K562 (cell line): ENCODE measurements around the gene OTUD5. TPM values are rescaled to one million over a fixed set of nuclear protein-coding genes. Genes with fewer than 3 reads are reported as not detected.

Source experiments
- ATAC-seq: fragments of 200-7000 bp; cut with Tn5 transposase; 3 replicates; pipeline ENCODE4 v1.9.1; 2020; ENCODE audit warnings: moderate library complexity
- BruUV-seq: library from RNA; stranded (reverse); fragments of 400-500 nt; replicated peaks from 2 replicates; lab custom pipeline; 2021; lab: Mats Ljungman, UMichigan
- CTCF ChIA-PET: fragments of 300-600 bp; formaldehyde crosslinking; extraction: SDS; loops from one replicate; lab custom pipeline; 2021; ENCODE audit warnings: low intra/inter-chr PET ratio; lab: Yijun Ruan, JAX
- POLR2A ChIA-PET: fragments of 300-600, 350-650 bp; sonication (Branson Sonifier 250); formaldehyde crosslinking; extraction: SDS; loops from one replicate; lab custom pipeline; 2021; ENCODE audit warnings: antibody characterized with exemption, inconsistent platforms; lab: Yijun Ruan, JAX
- DNase-seq, 4 experiments: peaks; one replicate each; pipeline versions ENCODE4 v3.0.0 to v3.0.0-alpha.2; 2011 to 2018; ENCODE audit warnings: low spot score in 3 of 4, mixed read lengths in 3 of 4; ENCODE audit errors: extremely low read depth in 1 of 4
- FAIRE-seq: peaks from 2 replicates; lab custom pipeline; 2011; peaks lifted over from hg19 to GRCh38; lab: Jason Lieb, UNC
- H2AFZ ChIP-seq: 2 replicates; pipeline ENCODE4 v1.6.0; 2011; ENCODE audit warnings: low read depth, low read length, control low read depth, inconsistent platforms
- H3K27ac ChIP-seq: fragments of 200-600 bp; 3 replicates; pipeline ENCODE4 v1.8.0; 2011; ENCODE audit warnings: low read depth, mild to moderate bottlenecking, control low read depth, inconsistent platforms, low read length, moderate library complexity, mixed read lengths; ENCODE audit errors: extremely low read depth
- H3K27me3 ChIP-seq, 2 experiments: fragments of 300-600 bp in 1 of 2; 2 replicates in 1 of 2; 3 replicates in 1 of 2; pipeline versions ENCODE4 v1.6.0 to v1.8.0; 2011; ENCODE audit warnings: inconsistent platforms in 2 of 2, low read length in 2 of 2, mild to moderate bottlenecking in 1 of 2, mixed read lengths in 1 of 2, moderate library complexity in 1 of 2; ENCODE audit not compliant: control insufficient read depth in 2 of 2, insufficient read depth in 2 of 2
- H3K36me3 ChIP-seq: fragments of 300-600 bp; 3 replicates; pipeline ENCODE4 v1.8.0; 2011; ENCODE audit warnings: mild to moderate bottlenecking, low read length, inconsistent platforms; ENCODE audit not compliant: control insufficient read depth, insufficient read depth
- H3K4me1 ChIP-seq, 2 experiments: fragments of 200-600 bp in 1 of 2; replicated peaks in 1 of 2; 2 replicates in 1 of 2; 3 replicates in 1 of 2; pipeline versions ENCODE4 v1.5.1 to v1.8.0; 2011; ENCODE audit warnings: inconsistent platforms in 2 of 2, low read length in 2 of 2, mild to moderate bottlenecking in 1 of 2, mixed read lengths in 1 of 2, moderate library complexity in 1 of 2; ENCODE audit not compliant: control insufficient read depth in 2 of 2, insufficient read depth in 2 of 2
- H3K4me2 ChIP-seq: 2 replicates; pipeline ENCODE4 v1.6.1; 2011; ENCODE audit warnings: low read length, control low read depth, inconsistent platforms, mixed read lengths; ENCODE audit not compliant: insufficient read depth
- H3K4me3 ChIP-seq: fragments of 200-600 bp; sonication (generic), shearing (Covaris generic); 2 replicates; pipeline ENCODE4 v1.5.1; 2016; ENCODE audit warnings: control low read depth, inconsistent platforms
- H3K79me2 ChIP-seq: fragments of 200-600 bp; 3 replicates; pipeline ENCODE4 v1.8.0; 2011; ENCODE audit warnings: low read length, inconsistent platforms; ENCODE audit not compliant: control insufficient read depth, insufficient read depth
- H3K9ac ChIP-seq, 2 experiments: 2 replicates each; pipeline versions ENCODE4 v1.6.0 to v1.6.1; 2011; ENCODE audit warnings: low read depth in 2 of 2, low read length in 2 of 2, control low read depth in 1 of 2, inconsistent platforms in 1 of 2, mild to moderate bottlenecking in 1 of 2, mixed read lengths in 1 of 2; ENCODE audit not compliant: insufficient read depth in 1 of 2
- H3K9me1 ChIP-seq: one replicate; pipeline ENCODE4 v1.6.0; 2011; ENCODE audit warnings: inconsistent platforms, mild to moderate bottlenecking, low read length, moderate library complexity; ENCODE audit not compliant: control insufficient read depth, insufficient read depth
- H3K9me3 ChIP-seq: replicated peaks from 2 replicates; pipeline ENCODE4 v1.5.1; 2011; ENCODE audit warnings: low read depth, low read length, inconsistent platforms; ENCODE audit not compliant: control insufficient read depth, insufficient read depth
- H4K20me1 ChIP-seq: replicated peaks from 2 replicates; pipeline ENCODE4 v1.6.1; 2011; ENCODE audit warnings: low read length, inconsistent platforms, mixed read lengths; ENCODE audit not compliant: control insufficient read depth, insufficient read depth
- ARNT ChIP-seq, 2 experiments: fragments of 450-650 bp; IDR thresholded peaks; 2 replicates each; pipeline ENCODE4 v1.6.1; 2016; ENCODE audit warnings: mild to moderate bottlenecking in 1 of 2
- CREM ChIP-seq: IDR thresholded peaks from 2 replicates; pipeline ENCODE4 v1.6.1; 2014; ENCODE audit warnings: antibody characterized with exemption, low read depth
- FIP1L1 ChIP-seq: fragments of 200-400 bp; formaldehyde crosslinking; IDR thresholded peaks from 2 replicates; pipeline ENCODE4 v1.6.1; 2018; ENCODE audit warnings: mild to moderate bottlenecking, low read depth, low read length; ENCODE audit not compliant: poor library complexity, severe bottlenecking
- GABPB1 ChIP-seq: sonication (generic); formaldehyde crosslinking; IDR thresholded peaks from 2 replicates; pipeline ENCODE4 v1.8.0; 2022; ENCODE audit warnings: mild to moderate bottlenecking, missing genetic modification reagents
- GTF2F1 ChIP-seq: IDR thresholded peaks from 2 replicates; pipeline ENCODE4 v1.6.1; 2011; ENCODE audit warnings: low read depth, low read length, improper control_type of control experiment
- HNRNPL ChIP-seq: fragments of 200-400 bp; formaldehyde crosslinking; IDR thresholded peaks from 2 replicates; pipeline ENCODE4 v1.6.1; 2017; ENCODE audit warnings: low read depth, mild to moderate bottlenecking, low read length
- MTA3 ChIP-seq: fragments of 450-650 bp; formaldehyde crosslinking; IDR thresholded peaks from 2 replicates; pipeline ENCODE4 v1.6.1; 2017; ENCODE audit warnings: mild to moderate bottlenecking, borderline replicate concordance
- NONO ChIP-seq, 2 experiments: fragments of 200-400 bp in 1 of 2; fragments of 450-650 bp in 1 of 2; formaldehyde crosslinking in 1 of 2; IDR thresholded peaks; 2 replicates each; pipeline ENCODE4 v1.6.1; 2017; ENCODE audit warnings: low read depth in 2 of 2, mild to moderate bottlenecking in 2 of 2, moderate library complexity in 2 of 2, low read length in 1 of 2
- NR2C2 ChIP-seq, 2 experiments: fragments of 200-800 bp in 1 of 2; sonication (Bioruptor generic) in 1 of 2; sonication (generic) in 1 of 2; formaldehyde crosslinking in 1 of 2; IDR thresholded peaks; 2 replicates each; pipeline versions ENCODE4 v1.6.1 to v1.8.0; 2016 to 2022; ENCODE audit warnings: mild to moderate bottlenecking in 1 of 2, missing compliant biosample characterization in 1 of 2, missing genetic modification characterization in 1 of 2, missing genetic modification reagents in 1 of 2
- RB1 ChIP-seq: fragments of 450-650 bp; IDR thresholded peaks from 2 replicates; pipeline ENCODE4 v1.6.1; 2017; ENCODE audit warnings: low read depth, mild to moderate bottlenecking
- RHOXF2B ChIP-seq: fragments of 250-450 bp; sonication (Bioruptor Pico); conservative IDR thresholded peaks from 2 replicates; pipeline ENCODE4 v1.5.1; 2021
- SIX5 ChIP-seq, 2 experiments: IDR thresholded peaks; 2 replicates each; pipeline ENCODE4 v1.6.1; 2011; ENCODE audit warnings: low read length in 2 of 2, borderline replicate concordance in 1 of 2, low read depth in 1 of 2, mild to moderate bottlenecking in 1 of 2, moderate library complexity in 1 of 2; ENCODE audit not compliant: insufficient read depth in 1 of 2
- SLC30A9 ChIP-seq: fragments of 250-450 bp; sonication (Bioruptor Pico); IDR thresholded peaks from 2 replicates; pipeline ENCODE4 v1.8.0; 2022; ENCODE audit warnings: mild to moderate bottlenecking, moderate library complexity
- TAF9B ChIP-seq: fragments of 450-650 bp; IDR thresholded peaks from 2 replicates; pipeline ENCODE4 v1.6.1; 2018; ENCODE audit warnings: mild to moderate bottlenecking; ENCODE audit not compliant: partially characterized antibody
- TOE1 ChIP-seq, 2 experiments: fragments of 450-650 bp in 1 of 2; sonication (generic) in 1 of 2; formaldehyde crosslinking in 1 of 2; IDR thresholded peaks; 2 replicates each; pipeline versions ENCODE4 v1.7.1 to v1.8.0; 2016 to 2022; ENCODE audit warnings: borderline replicate concordance in 2 of 2, mild to moderate bottlenecking in 2 of 2, antibody characterized with exemption in 1 of 2, inconsistent platforms in 1 of 2, low read depth in 1 of 2, missing genetic modification reagents in 1 of 2, moderate library complexity in 1 of 2
- ZNF785 ChIP-seq: fragments of 250-450 bp; sonication (Bioruptor Pico); IDR thresholded peaks from 2 replicates; pipeline ENCODE4 v1.4.0; 2020; ENCODE audit warnings: mild to moderate bottlenecking
- WGBS: fragments of 100-300 bp; shearing (Covaris generic); methylation state at CpG from one replicate; pipeline ENCODE4 v1.1.6; 2016; ENCODE audit warnings: low coverage, mixed read lengths; ENCODE audit not compliant: insufficient coverage; ENCODE audit errors: missing lambda C conversion rate; 5-methylcytosine and 5-hydroxymethylcytosine counted together
- in situ Hi-C: fragments of 300-500 bp; cut with MboI; formaldehyde crosslinking; loops from 4 replicates; pipeline ENCODE4 v1.15.0; 2018; ENCODE audit warnings: inconsistent platforms, mixed read lengths
- intact Hi-C: fragments of 100-400 bp; cut with micrococcal nuclease; formaldehyde crosslinking; loops from 2 replicates; pipeline ENCODE4 v1.14.2; 2022
- polyA plus RNA-seq, 8 experiments: library from polyadenylated mRNA; depleted of rRNA in 4 of 8; stranded (reverse) in 5 of 8; unstranded in 3 of 8; fragments of >200 nt; fragmentation: Nextera tagmentation in 2 of 8; fragmentation: Illumina TruSeq in 1 of 8; extraction: Ambion mirVana in 2 of 8; extraction: Trizol in 1 of 8; gene quantifications; 2 replicates each; pipeline versions ENCODE4 v1.2.1 to v1.2.3, GENCODE V29; 2011 to 2014; ENCODE audit warnings: inconsistent platforms in 1 of 8, missing spikeins in 1 of 8
- total RNA-seq, 7 experiments: library from RNA; depleted of rRNA in 6 of 7; stranded (reverse); fragments of >200 nt in 6 of 7; fragmentation: Illumina TruSeq in 2 of 7; extraction: Trizol in 2 of 7; gene quantifications; 2 replicates each; pipeline versions ENCODE4 v1.2.1 to v1.2.3, GENCODE V29; 2011 to 2021; ENCODE audit warnings: low replicate concordance in 1 of 7
- TF ChIP-seq, protein P1 (sequence below), 2 experiments: fragments of 450-650 bp in 1 of 2; IDR thresholded peaks; 2 replicates each; pipeline ENCODE4 v1.6.1; 2011 to 2017; ENCODE audit warnings: low read depth in 2 of 2, antibody characterized with exemption in 1 of 2, borderline replicate concordance in 1 of 2, low read length in 1 of 2, mild to moderate bottlenecking in 1 of 2, mixed read lengths in 1 of 2; ENCODE audit not compliant: control insufficient read depth in 1 of 2

The OTUD5 gene
- total and polyA plus RNA-seq, 9 of the 15 experiments (the other 6 are each of a cell fraction or from before 2014, with no cell fraction given) = 3.6 to 102 (median 59.0) TPM

DNA sequence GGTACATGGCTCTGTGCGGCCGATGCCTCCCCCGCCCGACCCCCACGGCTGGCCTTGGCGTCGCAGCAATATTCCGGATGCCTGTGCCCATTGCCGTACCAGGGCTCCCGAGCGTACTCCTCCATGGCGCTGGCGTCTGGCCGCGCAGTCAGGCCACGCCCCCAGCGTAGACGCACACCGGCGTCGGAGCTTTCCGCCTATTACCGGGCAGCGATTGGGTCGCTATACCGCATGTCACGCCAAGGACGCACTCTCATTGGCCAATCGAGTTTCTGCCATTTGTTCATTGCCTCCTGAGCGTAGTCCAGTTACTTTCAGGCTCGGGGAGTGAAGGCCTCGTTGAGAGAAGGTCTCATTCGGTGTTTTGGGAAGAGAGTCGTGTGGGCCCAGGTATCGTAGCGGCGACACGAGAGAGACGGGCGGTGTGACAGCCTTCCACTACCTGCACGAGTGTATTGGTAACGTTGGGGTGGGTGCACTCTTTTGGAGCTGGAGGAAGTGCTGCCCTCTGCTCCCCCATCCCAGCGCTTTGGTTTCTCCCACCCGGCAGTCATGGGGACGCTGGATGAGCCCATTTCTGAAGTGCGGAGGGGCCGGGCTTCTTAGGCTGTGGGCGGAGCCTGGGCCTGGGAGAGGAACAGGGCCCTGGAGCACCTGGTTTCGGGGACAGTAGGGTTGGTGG lies 59.6 kb downstream of the OTUD5 start, which contains the start of the genes PQBP1 and TIMM17B:
Gene PQBP1, plus strand, starts transcription at position 306 of the 682 bp plus-strand sequence. CDS start 580 bp downstream, outside the sequence.
Gene TIMM17B, minus strand, starts transcription at position 144 of the 682 bp plus-strand sequence. Its CDS starts 19 bp downstream, at position 125.
- intact Hi-C loops (loop anchor here (5.0 kb wide), 5 partner anchors 35 to 250 kb away; partner anchors contain the start of genes GLOD5 and HDAC6), in situ Hi-C loops (no loop called here)
- H3K79me2 ChIP-seq = peaks cover 61% of the 10 kb centered on the region
- peak within 1 kb of the TSS; percentile 90 to 95 for H3K9ac ChIP-seq
- H3K27ac ChIP-seq = peak within 1 kb of the TSS; percentile 97
- H3K36me3 ChIP-seq = peaks cover 68% of the 10 kb centered on the region
- FAIRE-seq (peak; percentile 99), DNase-seq (peak; percentile 78 to 96 (median 86)), ATAC-seq (peak; percentile 93)
- WGBS = 2% methylated on average over 40 of the region's 49 CpGs
- CTCF ChIA-PET = no interaction called here
- no TSS peak for BruUV-seq
- peak within 1 kb of the TSS; percentile 72 for H3K4me3 ChIP-seq
- H3K4me2 ChIP-seq = peak within 1 kb of the TSS; percentile 85
- POLR2A ChIA-PET = interaction anchor here (0.6 to 2.2 kb wide), 12 partner anchors 9 to 214 kb away, joined by 3 to 13 read pairs (median 4); partner anchors contain the start of gene SLC35A2
- no peaks in the 10 kb centered on the region for H3K9me3 ChIP-seq
- peaks cover 7% of the 10 kb centered on the region; the same call in 1 of the 2 replicates for H4K20me1 ChIP-seq
- peaks cover 11 to 20% of the 10 kb centered on the region in 2 experiments; a peak in 4 of 5 replicates for H3K4me1 ChIP-seq
- H3K9me1 ChIP-seq = no peaks in the 10 kb centered on the region
- H2AFZ ChIP-seq = peak within 1 kb of the TSS; percentile 89
- H3K27me3 ChIP-seq = no peaks in the 10 kb centered on the region
- TF ChIP-seq SIX5 (IDR thresholded peaks at IDR 0.05; ENCODE audit: borderline replicate concordance in 1 of 2, insufficient read depth in 1 of 2, low read depth in 1 of 2, low read length in 2 of 2) (peak in 1 of 2 experiments; percentile 18; a peak in 1 of 4 replicates), TOE1 (IDR thresholded peaks at IDR 0.05; ENCODE audit: borderline replicate concordance) (peak; percentile 82; the same call in 1 of the 2 replicates), TOE1 (CRISPR knock-in tag; IDR thresholded peaks at IDR 0.05; ENCODE audit: borderline replicate concordance, low read depth) (no peak), RB1 (peak; percentile 56; the same call in 1 of the 2 replicates), SLC30A9 (no peak), NR2C2 (CRISPR knock-in tag; IDR thresholded peaks at IDR 0.05) (no peak), NR2C2 (tag; IDR thresholded peaks at IDR 0.05) (0 out of 2 replicates have a peak, but pooled peaks have one; percentile 42), RHOXF2B (CRISPR knock-in tag) (no peak), GTF2F1 (no peak), MTA3 (peak; percentile 28; the same call in 1 of the 2 replicates), FIP1L1 (peak; percentile 4), HNRNPL (no peak), ZNF785 (CRISPR knock-in tag) (no peak), NONO (IDR thresholded peaks at IDR 0.05; ENCODE audit: low read depth in 2 of 2, low read length in 1 of 2) (peak in 1 of 2 experiments; percentile 98; a peak in 2 of 4 replicates), ARNT (IDR thresholded peaks at IDR 0.05) (0 out of 4 replicates have a peak, but pooled peaks of 1 of the 2 experiments have one; percentile 22), GABPB1 (peak; percentile 21; the same call in 1 of the 2 replicates), TAF9B (peak; percentile 80), CREM (peak; percentile 90)
- TF ChIP-seq, protein P1, sequence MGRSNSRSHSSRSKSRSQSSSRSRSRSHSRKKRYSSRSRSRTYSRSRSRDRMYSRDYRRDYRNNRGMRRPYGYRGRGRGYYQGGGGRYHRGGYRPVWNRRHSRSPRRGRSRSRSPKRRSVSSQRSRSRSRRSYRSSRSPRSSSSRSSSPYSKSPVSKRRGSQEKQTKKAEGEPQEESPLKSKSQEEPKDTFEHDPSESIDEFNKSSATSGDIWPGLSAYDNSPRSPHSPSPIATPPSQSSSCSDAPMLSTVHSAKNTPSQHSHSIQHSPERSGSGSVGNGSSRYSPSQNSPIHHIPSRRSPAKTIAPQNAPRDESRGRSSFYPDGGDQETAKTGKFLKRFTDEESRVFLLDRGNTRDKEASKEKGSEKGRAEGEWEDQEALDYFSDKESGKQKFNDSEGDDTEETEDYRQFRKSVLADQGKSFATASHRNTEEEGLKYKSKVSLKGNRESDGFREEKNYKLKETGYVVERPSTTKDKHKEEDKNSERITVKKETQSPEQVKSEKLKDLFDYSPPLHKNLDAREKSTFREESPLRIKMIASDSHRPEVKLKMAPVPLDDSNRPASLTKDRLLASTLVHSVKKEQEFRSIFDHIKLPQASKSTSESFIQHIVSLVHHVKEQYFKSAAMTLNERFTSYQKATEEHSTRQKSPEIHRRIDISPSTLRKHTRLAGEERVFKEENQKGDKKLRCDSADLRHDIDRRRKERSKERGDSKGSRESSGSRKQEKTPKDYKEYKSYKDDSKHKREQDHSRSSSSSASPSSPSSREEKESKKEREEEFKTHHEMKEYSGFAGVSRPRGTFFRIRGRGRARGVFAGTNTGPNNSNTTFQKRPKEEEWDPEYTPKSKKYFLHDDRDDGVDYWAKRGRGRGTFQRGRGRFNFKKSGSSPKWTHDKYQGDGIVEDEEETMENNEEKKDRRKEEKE (IDR thresholded peaks at IDR 0.05; ENCODE audit: borderline replicate concordance in 1 of 2, control insufficient read depth in 1 of 2, low read depth in 2 of 2, low read length in 1 of 2) = peak in 1 of 2 experiments; percentile 92; a peak in 2 of 4 replicates
